G401 (cell line): ENCODE measurements around the gene CLIC2. TPM values are rescaled to one million over a fixed set of nuclear protein-coding genes. Genes with fewer than 3 reads are reported as not detected.
"Not testable (repeated sequence)": the region's sequence is repeated elsewhere in the genome, so short reads cannot be mapped to it uniquely, and the experiment has no call there.

Experiments used
- DNase-seq: peaks from one replicate; pipeline ENCODE4 v3.0.0-alpha.2; 2015; ENCODE audit warnings: low spot score
- in situ Hi-C: cut with HindIII; loops from 2 replicates; pipeline ENCODE4 v1.10.0; 2016; ENCODE audit warnings: low sequenced_read_pairs, mixed read lengths
- total RNA-seq: library from RNA; depleted of rRNA; stranded (reverse); fragments of >200 nt; shearing (Covaris generic); gene quantifications from 2 replicates; pipeline ENCODE4 v1.2.3, GENCODE V29; 2014; rRNA removed

Gene CLIC2
- 1.4 TPM in 1 of 2 replicates, not detected in the other for total RNA-seq

DNA sequence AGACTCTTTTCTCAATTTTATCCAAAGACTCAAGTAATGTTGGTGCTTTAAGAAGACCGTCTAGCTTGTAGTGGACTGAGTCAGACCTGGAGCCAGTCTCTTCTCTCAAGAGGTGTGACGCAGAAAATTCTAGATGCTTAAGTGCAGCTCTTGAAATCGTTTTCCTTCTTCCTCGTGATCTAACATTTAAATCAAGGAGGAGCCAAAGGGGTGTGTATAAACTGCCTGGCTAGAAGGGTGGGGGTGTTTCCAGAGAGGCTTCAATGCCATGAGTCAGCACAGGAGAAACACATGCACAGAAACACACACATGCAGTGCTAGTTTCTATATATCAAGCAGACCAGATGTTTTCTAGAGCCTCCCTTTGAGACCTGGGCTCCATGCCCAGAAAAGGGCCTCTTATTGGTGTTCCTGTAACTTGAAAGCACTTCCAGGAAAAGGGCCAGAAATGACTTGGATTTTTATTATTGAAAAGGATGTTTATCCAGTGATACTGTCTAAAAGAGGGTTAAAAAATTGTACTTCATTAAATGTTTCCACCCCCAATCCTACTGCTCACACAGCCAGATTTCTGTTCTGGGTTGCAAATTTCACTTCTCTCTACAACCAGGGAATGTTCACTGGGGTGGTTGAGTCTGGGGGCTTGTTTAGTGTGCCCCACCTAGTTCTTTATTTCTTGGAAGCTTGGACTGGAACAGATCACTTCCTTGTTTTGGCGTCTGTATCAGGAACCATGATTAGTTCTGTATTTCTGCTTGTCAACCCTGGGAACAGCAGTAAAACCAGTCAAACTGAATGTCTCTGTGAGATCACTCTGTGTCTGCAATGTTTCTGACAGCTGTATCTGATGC lies at the start of gene CLIC2:
CLIC2 (minus strand) TSS at position 129 of the 851 bp plus-strand sequence. CDS start 187 bp downstream, outside the sequence.
- no peak for DNase-seq
- in situ Hi-C loops, result no loop called here

DNA sequence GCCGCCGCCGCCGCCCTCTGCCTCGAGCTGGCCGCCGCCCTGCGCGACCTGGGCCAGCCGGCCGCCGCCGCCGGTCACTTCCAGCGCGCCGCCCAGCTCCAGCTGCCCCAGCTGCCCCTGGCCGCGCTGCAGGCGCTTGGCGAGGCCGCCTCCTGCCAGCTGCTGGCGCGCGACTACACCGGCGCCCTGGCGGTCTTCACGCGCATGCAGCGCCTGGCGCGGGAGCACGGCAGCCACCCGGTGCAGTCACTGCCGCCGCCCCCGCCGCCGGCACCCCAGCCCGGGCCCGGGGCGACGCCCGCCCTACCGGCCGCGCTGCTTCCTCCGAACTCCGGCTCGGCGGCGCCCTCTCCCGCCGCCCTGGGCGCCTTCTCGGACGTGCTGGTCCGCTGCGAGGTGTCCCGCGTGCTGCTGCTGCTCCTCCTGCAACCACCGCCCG lies 48.1 kb upstream of the CLIC2 start:
- in situ Hi-C loops, DNase-seq: not testable (repeated sequence)

DNA sequence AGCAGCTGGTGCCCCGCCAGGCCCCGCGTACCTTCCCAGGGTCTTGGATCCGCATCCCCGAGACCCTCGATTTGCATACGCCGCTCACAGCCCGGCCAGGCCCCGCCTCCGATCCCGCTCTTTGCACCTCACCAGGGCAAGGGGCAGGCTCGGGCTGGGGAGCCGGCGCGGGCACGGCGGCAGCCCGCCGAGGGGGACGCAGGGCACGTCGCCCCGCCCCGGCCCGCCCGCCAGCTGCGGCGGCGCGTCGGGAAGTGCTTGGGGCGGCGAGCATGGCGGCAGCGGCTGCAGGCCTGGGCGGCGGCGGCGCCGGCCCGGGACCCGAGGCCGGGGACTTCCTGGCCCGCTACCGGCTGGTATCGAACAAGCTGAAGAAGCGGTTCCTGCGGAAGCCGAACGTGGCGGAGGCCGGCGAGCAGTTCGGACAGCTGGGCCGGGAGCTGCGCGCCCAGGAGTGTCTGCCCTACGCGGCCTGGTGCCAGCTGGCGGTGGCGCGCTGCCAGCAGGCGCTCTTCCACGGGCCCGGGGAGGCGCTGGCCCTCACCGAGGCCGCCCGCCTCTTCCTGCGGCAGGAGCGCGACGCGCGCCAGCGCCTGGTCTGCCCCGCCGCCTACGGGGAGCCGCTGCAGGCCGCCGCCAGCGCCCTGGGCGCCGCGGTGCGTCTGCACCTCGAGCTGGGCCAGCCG lies 47.6 kb upstream of the CLIC2 start, which contains the start of gene F8A2:
F8A2 (plus strand) TSS at position 253 of the 686 bp plus-strand sequence; CDS start at position 273, 20 bp downstream.
- DNase-seq, in situ Hi-C loops: not testable (repeated sequence)

DNA sequence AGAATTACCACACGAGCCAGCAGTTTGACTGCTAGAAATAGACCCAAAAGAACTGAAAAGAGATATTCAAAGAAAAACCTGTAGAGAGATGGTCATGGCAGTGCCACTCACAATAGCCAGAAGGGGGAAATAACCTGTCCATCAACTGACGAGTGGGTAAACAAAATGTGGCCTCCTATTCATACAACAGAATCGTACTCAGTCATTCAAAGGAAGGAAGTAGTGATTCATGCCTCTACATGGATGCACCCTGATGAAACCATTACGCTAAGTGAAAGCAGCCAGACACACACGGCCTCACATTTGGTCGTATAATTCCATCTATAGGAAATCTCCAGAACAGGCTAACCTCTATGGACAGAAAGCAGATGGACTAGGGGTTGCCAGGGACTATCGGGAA lies 45.4 kb upstream of the CLIC2 start:
- DNase-seq, in situ Hi-C loops: not testable (repeated sequence)

DNA sequence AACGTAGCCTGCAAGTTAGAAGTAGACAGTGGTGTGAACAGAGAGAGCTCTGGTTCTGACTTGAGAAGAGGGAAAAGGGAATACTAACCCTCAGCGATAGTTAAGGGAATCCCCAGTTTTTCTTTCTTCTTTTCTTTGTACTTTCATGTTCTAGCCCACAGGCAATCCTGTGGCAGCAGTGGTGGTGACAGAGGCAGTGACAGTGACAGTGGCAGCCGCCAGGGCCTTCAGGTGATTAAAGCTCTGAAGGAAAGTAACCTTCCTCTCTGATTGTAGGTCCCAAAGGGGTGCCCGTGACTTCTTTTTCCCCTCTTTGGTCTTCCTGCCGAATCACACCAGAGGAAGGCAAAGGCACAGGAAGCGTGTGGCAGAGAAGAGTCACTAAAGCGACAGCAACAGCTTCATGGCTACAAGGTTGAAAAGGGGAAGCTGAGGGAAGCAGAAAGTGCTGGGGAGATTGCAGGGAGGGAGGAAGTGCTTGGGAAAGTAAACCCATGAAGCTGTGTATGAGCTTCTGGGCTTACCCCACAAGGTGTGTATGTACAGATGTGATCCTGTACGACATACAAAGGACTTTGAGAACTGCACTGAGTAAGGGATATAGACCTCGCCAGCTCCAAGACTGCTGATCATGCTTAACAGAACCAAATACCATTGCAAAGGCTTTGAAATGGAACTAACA lies 39.5 kb upstream of the CLIC2 start:
- in situ Hi-C loops, DNase-seq: not testable (repeated sequence)

DNA sequence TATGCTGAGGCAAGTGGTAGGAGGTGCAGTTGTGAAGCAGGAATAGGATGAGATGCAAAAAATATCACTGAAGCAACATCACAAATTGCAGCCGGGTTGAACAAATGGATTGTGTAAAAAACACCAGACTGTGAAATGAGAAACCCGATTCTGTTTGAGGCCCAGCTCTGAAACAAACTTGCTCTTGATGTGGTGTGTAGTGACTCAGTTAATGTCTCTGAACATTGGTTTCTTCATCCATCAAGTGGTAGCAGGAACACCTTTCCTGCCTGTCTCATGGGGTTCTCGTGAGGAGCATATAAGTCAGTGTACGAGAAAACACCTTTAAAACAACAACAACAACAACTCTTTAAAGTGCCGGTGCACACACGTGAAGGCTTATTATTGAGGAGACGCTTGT lies 29.3 kb upstream of the CLIC2 start:
- in situ Hi-C loops, DNase-seq: not testable (repeated sequence)

DNA sequence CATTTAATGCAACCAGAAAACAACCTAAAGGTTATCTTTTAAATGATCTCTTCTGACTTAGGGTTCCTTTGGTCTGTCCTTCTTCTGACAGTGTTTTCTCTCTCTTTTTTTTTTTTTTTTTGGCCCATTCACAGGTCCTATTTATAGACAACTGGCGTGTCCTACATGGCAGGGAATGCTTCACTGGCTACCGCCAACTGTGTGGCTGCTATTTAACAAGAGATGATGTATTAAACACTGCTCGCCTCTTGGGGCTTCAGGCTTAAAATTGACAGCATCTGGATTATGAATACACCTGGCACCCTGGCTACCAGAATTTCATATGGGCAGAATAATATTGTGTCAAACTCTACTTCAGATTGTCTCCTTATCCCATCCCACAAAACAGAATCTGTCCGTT lies 15.0 kb upstream of the CLIC2 start:
- DNase-seq, in situ Hi-C loops: not testable (repeated sequence)

DNA sequence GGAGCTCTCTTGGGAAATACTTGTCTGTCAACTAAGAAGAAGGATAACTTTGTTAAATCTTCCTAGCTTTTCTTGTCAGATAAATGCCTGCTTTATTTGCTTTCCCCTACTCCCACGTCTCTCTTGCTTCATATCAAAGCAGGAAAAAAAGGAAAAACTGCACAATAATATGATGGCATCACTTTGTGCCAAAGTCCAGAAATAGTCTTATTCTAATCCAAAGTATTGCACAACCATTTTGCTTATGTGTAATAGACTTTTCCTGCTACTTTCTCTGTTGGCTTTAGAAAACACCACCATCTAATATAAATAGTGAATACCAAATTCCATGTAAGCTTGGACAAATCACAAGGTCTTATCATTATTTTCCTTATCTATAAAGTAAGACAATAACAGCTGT lies 11.3 kb upstream of the CLIC2 start:
- DNase-seq, in situ Hi-C loops: not testable (repeated sequence)

DNA sequence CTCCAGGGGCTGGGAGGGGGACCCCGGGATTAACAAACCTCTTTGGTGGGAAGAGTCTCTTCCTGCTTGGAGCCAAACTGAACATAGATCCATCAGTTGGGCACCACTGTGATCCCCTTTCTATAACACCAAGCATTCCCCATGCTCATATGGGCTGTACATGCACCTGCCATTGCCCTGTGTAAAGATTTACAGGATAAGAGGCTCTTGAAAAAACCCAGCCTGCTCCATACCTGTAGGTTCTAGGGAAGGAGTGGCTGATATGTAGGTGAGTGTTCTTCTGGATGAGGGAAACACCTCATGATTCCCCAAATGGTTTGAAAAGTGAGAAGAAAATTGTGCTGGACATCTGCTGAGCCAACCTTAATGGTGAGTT lies 911 bp upstream of the CLIC2 start:
- DNase-seq, in situ Hi-C loops: not testable (repeated sequence)

DNA sequence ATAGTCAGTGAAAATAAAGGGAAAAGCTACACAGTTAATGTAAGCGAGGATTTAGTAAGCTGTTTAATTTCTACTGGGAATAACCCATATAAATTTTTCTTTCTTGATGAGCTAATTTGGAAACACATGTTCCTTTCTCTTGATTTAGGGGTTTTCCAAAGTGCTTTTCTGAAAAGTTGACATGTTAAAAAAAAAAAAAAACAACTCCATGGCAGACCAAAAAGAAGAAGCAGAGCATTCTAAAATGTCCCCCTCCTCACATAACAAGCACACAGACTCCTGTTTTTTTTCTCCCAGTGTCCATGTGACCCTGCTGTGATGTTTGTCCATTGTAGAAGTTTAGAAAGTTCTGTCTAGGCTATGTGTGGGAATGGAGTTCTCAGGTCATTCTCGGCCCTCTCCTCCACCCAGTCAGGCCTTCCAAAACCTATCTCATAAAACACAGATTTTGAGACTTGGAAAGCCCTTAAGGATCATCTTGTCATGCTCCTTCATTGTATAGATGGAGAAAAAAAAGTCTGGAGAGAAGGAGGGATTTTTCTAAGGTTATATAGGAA lies 792 bp downstream of the CLIC2 start:
- DNase-seq, result no peak
- in situ Hi-C loops, result no loop called here

DNA sequence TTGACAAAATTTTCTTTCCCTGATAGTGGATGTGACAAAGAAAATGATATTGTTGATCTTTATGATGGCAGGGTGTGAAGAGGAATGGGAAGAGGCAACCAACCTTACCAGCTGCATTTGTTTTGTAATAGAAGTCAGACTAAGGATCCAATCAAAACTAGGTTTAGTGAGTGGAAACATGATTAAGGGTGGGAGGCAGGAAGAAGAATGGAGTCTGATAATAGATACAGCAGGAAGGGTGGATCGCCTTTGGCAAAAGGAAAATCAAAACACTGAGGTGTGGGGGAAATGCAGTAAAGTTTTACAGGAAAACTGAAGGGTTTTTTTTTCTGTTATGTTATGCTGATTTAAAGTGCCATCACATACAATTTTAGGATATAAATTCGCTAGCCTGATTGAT lies 3.4 kb downstream of the CLIC2 start:
- DNase-seq, result no peak
- in situ Hi-C loops, result no loop called here

DNA sequence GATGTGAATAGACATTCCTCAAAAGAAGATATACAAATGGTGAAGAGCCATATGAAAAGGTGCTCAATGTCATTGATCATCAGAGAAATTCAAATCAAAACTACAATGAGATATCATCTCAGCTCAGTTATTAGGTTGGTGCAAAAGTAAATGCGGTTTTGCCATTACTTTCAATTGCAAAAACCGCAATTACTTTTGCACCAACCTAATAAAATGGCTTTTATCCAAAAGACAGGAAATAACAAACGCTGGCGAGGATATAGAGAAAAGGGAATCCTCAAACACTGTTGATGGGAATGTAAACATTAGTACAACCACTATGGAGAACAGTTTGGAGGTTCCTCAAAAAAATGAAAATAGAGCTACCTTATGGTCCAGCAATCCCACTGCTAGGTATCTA lies 5.1 kb downstream of the CLIC2 start:
- in situ Hi-C loops, result no loop called here
- no peak for DNase-seq

DNA sequence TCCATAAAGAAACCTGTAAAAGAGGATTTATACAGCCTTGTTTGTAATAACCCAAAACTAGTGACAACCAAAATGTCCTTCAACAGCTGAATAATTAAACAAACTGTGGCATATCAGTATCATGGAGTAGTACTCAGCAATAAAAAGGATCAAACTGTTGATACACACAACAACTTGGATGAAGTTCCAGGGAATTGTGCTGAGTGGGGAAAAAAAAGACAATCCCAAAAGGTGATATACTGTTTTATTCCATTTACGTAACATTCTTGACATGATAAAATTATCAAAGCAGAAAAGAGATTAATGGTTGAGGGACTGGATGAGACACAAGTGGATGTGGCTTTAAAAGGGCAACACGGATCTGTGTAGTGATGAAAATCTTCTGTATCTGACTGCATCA lies 7.8 kb downstream of the CLIC2 start:
- DNase-seq, result no peak
- in situ Hi-C loops, result no loop called here

DNA sequence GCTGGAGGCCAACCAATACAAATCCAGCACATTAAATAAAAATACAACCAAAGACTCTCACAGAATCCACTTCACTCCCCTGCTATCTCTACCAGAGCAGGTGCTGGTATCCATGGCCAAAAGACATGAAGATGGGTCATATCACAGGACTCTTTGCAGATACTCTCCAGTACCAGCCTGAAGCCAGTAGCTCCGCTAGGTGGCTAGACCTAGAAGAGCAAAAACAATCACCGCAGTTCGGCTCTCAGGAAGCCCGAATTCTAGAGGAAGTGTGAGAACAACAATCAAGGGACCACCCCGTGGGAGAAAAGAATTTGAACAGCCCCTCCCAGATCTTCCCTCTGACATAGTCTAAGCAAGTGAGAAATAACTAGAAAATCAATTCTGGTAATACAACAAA lies 20.2 kb downstream of the CLIC2 start:
- DNase-seq, result no peak
- in situ Hi-C loops, result no loop called here

DNA sequence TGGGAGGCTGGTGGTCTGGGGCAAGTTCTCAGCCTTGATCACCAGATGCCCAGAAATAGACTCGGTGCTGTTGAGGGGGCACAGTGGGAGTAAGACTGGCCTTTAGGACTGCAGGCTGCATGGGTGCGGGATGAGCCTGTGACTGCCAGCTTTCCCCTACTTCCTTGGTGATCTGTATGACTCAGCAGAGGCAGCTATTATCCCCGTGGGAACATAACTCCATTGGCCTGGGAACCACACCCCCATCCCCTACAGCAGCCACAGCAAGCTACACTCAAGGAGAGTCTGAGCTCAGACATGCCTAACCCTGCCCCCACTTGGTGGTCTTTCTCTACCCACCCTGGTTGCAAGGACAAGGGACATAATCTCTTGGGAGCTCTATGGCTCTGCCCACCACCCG lies 20.6 kb downstream of the CLIC2 start:
- no peak for DNase-seq
- in situ Hi-C loops, result no loop called here

DNA sequence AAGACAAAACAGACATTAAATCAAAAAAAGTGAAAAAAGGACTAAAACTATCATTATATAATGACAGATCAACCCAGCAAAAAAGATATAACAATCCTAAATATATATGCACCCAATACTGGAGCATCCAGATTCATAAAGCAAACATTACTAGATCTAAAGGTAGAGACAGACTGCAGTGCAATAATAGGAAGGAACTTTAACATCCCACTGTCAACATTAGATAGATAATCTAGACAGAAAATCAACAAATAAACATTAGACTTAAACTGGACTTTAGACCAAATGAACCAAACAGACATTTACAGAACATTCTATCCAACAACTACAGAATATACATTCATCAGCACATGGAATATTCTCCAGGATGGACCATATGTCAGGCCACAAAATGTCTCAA lies 40.6 kb downstream of the CLIC2 start:
- in situ Hi-C loops, result no loop called here
- DNase-seq, result no peak

DNA sequence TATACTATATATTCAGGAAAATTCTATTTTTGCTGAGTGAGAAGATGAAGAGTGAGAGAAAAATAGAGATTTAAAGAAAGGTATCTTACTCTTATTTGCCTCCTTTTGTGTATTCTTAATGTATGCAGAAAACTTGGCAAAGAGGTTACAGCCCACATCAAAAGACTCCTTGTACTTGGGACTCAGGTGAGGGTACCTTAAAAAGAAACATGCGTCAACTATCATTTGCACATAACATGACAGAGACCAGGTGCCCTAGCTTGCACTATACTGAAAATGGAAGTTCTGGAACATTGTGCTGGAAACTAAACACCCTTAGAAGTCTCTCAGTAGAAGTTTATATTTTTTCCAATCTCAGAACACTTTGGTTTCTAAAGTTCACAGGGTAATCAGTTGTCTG lies 54.5 kb downstream of the CLIC2 start:
- in situ Hi-C loops, result no loop called here
- no peak for DNase-seq

DNA sequence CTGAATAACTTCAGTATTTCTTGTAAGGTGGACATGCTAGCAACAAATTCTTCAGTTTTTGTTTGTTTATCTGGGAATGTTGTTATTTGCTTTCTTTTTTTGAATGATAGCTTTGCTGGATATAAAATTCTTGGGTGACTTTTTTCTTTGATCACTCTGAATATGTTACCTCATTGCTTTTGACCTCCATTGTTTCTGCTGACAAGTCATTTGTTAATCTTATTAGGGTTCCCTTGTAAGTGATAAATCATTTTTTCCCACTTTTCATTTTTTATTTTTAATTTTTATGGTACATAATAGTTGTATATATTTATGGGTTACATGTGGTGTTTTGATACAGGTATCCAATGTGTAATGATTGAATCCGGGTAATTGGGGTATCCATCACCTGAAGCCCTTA lies 63.4 kb downstream of the CLIC2 start:
- in situ Hi-C loops, result no loop called here
- no peak for DNase-seq

DNA sequence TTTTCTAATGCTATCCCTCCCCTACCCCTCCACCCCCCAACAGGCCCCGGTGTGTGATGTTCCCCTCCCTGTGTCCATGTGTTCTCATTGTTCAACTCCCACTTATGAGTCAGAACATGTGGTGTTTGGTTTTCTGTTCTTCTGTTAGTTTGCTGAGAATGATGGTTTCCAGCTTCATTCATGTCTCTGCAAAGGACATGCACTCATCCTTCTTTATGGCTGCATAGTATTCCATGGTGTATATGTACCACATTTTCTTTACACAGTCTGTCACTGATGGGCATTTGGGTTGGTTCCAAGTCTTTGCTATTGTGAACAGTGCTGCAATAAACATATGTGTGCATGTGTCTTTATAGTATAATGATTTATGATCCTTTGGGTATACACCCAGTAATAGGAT lies 66.4 kb downstream of the CLIC2 start:
- in situ Hi-C loops, DNase-seq: not testable (repeated sequence)
